Muscle of arm (tissue), 12 donors: ENCODE measurements around the gene GRIK4. TPM values are rescaled to one million over a fixed set of nuclear protein-coding genes. Genes with fewer than 3 reads are reported as not detected.

Experiments used
- DNase-seq: peaks from one replicate; pipeline ENCODE4 v3.0.0-alpha.2; 2013
- polyA plus RNA-seq, 12 donors: library from polyadenylated mRNA; unstranded; fragments of 120-200 nt; gene quantifications; one replicate each; pipeline ENCODE4 v1.2.1, GENCODE V29; 2013; ENCODE audit not compliant: insufficient read length in 12 of 12

GRIK4 gene
- polyA plus RNA-seq, 12 donors: 0.21 to 2.0 (median 0.42) TPM; not detected in 2

DNA sequence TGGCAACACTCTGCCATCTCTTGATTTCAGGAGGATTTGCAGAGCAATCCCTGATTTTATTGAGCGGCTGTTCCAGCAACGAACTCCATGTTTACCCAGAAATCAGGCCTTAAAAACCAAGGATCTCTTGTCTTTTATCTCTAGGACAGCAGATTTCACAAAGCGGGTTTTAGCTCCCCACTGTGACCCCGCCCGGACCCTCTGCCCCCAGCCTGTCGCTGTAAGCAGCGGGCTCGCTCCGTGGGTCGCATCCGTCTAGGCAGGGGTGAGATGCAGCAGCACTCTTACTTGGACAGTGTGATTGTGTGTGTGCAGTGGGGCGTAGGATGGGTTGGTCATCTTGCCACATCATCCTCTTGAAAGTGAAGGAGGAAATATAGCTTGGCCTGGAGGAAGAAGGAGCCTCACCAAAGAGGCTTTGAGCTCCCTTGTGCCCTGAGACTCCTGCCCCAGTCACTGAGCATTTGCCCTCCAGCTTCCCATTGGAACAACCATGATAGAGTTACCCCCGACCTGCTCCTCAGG is 323.2 kb downstream of the GRIK4 start:
- no peak for DNase-seq

DNA sequence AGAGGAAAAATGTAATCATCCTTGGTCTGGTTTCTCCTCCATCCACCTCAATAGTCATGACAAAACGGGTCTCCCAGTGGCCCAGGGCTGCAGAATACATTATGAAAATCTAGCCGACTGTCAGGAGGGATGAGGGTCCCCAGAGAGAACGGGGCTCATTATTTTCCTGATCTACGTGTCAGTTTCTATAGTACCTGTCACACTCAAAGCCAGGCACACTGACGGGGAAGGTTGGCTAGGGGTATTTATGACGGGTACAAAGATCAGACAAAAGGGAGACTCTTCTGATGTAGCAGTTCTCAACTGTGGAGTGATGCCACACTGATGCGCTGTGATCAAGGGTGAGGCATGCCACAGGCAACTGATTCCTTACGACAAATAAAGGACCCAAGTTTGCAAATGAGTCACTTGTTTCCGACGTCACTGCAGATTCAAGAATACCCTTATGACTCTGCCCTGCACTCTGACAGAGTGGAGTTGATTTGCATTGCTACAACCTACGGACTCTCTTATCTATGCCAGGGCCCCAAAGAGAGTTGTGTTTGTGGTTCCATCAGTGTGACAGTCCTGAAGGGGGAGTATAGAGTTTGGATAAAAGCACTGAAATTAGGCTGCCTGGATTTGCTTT is 324.2 kb downstream of the GRIK4 start:
- no peak for DNase-seq

DNA sequence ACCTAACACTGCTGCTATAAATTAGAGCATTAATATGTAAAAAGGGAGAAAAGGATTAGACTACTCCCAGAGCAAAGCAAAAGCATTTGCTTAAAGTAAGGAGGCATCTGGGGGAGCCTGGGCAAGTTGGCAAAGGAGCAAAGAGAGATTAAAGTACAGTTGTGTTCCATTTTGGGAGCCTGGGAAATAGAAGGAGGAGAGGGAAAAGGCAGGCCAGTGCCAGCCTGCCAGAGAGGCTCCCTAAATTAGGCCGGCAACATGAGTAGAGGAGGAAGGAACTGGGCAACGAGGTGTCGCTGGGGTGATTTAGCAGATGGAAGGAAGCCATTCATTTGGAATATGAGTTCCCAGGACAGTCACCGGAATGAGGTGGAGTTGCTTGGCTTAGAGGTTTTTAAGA is 326.1 kb downstream of the GRIK4 start:
- DNase-seq: no peak

DNA sequence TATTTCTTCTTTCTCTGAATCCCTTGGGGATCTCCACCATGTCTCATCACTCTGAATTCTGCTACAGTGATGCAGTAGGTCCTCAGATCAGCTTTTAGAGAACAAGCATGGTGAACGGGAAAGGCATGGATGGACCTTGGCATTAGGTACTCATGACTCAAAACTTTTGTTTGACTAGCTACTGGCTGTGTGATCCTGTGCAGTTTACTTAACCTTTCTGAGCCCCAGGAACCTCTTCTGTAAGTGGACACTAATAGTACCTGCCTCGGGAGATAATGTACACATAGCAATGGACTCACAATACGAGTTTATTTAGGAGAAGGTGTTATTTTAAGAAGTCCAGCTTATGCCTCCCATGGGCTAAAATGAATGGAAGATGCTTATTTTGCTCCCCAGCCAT is 327.7 kb downstream of the GRIK4 start:
- DNase-seq: no peak

DNA sequence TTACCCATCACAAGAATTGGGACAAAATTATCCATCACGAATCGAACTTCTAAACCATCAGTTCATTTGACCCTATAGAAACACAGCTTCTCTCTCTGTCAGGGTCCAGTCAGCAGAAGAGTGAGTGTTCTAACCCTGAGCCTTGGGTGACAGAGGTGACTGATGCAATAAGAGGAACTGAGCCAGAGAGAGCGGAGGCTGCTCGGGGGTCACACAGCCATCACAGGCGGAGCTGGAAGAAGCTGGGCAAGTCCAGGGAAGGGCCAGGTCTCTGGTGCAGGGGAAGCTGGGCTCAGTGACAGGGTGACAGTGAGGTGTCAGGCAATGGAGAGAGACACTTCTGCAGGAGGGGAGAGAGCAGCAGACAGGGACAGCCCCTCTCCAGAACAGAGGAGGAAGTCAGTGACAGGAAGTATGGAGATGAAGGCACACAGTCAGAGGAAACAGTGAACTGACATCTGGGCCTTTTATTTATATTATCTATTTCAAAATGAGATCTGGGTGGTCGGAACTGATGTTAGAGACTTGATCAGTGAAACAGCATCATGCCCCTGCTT is 328.4 kb downstream of the GRIK4 start:
- DNase-seq: no peak

DNA sequence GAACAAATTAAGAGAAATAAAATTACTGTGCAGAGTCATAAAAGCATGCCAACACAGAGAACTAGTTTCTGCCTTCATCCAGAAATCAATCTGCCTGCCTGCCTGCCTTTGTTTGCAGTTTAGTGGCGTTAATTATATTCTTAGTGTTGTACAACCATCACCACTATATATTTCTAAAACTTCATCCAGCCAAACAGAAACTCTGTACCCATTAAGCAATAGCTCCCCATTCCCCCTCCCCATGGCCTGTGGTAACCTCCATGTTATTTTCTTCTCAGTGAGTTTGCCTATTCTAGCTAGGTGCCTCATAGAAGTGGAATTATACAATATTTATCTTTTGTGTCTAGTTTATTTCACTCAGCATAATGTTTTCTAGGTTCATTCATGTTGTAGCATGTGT is 329.1 kb downstream of the GRIK4 start:
- DNase-seq: no peak

DNA sequence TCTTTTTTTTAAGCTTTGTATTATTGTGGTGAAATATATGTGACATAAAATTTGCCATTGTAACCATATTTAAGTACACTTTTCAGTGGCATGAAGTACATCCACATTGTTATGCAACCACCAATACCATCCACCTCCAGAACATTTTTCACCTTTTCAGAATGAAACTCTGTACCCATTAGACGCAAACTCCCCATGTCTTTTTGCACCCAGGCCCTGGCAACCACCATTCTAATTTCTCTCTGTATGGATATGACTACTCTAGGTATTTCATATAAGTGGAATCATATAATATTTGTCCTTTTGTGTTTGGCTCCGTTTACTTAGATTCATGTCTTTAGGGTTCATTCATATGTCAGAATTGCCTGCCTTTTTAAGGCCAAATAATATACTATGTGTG is 329.5 kb downstream of the GRIK4 start:
- DNase-seq: no peak

DNA sequence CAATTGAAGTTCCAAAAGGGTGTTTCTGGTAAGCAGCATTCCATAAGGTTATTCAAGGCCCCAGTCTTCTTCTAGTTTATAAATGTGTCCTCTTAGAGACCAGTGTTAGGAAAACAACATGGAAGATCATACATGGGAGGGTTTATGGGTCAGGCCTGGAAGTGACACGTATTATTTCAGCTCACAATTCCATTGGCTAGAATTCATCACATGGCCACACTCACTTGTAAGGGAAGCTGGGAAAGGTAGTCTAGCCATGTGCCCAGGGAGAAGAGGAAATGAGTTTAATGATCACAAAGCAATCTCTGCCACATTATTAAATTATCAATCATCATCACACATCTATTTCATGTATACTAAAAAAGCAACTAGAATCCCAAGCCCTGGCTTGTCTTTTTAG is 330.6 kb downstream of the GRIK4 start:
- no peak for DNase-seq

DNA sequence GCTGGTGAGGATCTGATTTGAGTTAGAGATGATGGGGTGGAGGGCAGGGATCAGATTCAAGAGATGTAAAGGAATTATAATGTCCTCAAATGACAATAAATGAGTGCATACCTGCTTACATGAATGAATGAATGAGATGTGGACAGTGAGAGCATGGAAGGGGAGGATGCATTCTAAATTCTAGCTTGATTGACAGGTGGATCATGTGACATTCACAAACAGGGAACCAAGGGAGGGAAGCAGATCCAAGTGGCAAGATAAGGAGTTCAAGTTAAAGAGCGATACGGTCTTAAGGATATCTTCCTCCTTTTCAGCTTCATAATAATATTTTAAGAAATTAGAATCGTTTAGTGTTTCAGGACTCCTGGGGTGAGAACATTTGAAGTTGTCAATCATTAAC is 341.9 kb downstream of the GRIK4 start:
- DNase-seq: no peak

DNA sequence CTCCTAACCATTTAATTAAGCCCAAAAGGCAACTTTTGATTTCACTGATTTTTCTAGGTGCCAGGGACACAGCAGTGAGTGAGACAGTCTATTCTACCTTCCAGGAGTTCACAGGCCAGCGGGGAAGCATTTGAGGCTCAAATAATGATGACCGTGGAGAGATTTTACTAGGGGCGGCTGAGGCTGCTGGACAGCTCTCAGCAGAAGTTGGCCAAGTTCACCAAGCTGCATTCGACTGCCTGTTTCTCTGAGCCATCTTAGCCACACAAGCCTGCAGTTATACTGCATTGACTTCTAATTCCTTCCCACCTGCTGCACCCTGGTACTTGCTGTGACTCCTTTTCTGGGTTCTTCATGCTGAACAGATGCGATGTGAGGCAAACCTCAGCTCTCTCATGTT is 343.4 kb downstream of the GRIK4 start:
- no peak for DNase-seq

DNA sequence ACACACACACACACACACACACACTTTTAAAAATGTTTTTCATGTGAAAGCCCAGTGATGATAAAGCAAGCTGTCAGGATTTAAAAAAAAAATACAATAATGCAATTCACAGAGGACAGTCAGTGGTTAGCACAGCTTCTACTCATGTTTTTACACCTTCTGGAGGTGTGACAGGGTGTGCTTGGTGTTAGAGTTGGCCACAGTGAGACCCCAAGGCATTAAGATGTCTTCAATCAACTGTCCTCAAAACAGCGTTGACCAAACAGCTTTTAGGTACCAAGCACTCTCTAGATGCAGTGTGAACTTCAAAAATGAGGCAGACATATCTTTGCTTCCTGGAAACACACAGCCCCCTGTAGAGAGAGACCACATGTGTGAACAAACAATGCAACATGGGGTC is 346.0 kb downstream of the GRIK4 start:
- no peak for DNase-seq

DNA sequence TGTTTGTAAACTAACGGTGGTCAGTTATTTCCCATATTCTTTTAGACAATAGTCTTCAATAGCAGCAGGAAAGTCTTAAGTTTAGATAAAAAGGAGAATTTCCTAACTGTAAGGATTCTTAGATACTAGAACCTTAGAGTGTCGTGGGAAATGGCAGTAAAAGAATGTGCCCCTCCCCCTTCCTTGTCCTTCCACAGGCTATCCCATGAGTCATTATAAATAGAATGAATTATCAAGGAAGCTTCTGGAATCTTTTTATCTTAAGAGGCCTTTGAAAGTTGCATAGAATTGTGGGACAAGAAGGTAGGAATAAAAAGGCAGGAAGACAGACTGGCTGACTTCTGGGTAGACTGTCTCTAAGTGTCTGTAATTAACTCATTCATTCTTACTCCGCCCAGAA is 347.2 kb downstream of the GRIK4 start:
- DNase-seq: no peak

DNA sequence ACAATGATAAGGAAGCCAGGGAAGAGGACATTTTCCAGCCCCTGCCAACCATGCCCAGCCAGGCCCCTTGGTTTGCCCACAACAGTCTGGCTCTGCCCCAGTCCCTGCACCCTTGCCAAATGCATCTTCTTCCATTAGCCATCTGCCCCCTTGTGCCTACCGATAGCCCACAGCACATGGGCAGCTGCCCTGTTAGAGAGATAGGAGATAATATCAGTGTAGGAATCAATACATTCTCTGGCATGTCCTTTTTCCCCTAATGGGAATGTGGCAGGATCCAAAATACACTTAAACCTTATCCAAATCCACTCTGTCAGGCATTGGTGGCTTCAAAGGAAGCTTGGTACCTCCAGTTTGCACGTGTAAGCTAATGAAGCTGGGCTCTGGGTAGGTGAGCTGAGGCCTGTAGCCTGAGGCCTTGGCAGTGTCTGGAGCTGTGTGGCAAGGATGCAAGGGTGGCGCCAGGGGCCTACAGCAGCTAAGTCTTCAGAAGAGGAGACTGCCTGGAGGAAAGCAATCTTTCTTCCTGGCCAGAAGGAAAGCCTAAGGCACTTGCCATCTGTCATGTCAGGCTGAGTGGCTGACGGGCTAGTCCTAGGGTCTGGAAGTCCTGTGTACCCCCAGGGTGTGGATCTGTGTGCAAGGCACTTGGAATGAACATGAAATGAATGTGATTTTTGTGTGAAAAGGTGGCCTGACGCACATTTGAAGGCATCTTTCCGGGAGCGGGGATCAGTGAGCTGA is 348.2 kb downstream of the GRIK4 start:
- DNase-seq: no peak

DNA sequence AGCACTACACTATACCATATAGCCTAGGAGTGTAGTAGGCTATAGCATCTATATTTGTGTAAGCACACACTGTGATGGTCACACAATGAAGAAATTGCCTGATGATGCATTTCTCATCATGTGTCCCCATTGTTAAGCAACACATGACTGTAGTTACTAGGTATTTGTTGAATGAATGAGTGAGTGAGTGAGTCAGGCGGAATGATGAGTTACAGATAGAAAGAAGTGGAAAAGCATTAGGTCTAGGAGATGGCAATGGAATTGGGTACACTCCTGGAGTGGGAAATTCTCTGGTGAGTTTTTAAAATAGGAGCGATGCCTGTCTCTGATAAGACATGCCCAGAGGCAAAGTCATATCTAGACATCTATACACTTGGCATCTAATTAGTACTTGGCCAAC is 351.8 kb downstream of the GRIK4 start:
- DNase-seq: no peak

DNA sequence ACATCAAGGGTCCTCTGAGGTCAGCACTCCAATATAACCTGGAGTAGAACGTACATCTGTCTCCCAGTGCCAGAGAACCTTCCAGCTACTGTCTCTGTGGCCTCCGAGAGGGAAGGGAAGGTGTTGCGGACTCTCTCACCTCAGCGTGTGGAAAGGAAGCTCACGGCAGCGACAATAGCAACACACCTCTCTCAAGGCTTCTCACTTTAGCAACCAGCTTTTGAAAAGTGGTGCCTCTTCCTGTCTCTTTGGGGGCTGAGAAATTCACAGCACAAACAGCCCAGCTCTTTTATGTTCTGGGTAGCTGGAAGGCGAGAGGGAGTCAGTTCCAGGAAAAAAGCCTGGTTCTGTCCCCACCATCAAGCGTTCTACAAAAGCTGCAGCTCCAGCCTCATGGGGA is 355.5 kb downstream of the GRIK4 start:
- DNase-seq: no peak

DNA sequence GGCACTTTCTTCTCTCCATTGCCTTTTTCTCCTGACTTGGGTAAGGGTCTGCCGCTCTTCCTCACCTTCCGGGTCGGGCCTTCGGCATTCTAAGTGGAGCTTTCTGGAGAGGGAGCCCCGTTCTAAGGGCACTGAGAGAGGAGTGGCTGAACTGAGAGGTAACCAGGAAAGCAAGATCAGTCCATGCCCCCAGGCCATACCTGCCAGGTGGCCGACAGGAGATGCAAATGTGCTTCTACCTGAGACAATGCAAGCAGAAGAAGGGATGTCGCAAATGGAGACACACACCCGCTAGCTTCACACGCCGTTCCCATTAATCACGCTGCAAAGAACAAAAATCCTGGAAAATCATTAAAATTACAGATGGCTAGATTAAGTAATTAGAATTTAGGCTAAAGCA is 356.0 kb downstream of the GRIK4 start:
- DNase-seq: no peak

DNA sequence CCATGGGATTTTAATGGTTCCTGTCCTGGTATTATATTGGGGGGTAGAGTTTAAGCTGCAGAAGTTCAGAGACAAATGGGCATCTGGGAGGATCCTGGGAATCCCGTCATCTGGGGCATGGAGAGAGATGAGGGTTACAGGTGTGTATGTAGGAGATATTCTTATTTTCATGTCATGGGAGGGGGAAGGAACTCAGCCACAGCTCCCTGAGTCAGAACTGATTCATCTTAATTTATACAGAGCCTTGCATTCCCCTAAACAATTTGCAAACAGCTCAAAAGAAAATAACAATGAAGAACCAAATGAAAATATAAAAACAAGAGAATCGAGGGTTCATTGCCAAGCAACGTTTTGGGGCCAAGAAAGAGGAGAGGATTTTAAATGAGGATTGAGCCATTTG is 356.4 kb downstream of the GRIK4 start:
- no peak for DNase-seq

DNA sequence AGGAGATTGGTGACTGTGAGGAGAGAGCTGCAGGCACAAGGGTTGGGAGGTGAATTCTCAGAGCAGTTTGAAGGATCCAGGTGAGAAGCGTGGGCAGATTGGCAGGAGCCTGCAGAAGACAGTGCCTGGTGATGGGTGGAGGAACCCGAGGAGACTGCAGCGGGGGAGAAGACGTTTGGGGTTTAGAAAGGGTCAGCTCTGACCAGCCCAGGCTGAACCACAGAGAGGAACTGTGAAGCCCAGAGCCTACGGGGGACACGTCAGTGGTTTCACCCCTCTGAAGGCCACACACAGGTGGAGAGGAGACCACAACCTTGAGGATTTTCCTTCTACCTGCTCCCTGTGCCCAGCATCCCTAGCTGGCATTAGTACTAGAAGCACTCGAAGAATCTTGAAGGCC is 357.5 kb downstream of the GRIK4 start:
- DNase-seq: no peak

DNA sequence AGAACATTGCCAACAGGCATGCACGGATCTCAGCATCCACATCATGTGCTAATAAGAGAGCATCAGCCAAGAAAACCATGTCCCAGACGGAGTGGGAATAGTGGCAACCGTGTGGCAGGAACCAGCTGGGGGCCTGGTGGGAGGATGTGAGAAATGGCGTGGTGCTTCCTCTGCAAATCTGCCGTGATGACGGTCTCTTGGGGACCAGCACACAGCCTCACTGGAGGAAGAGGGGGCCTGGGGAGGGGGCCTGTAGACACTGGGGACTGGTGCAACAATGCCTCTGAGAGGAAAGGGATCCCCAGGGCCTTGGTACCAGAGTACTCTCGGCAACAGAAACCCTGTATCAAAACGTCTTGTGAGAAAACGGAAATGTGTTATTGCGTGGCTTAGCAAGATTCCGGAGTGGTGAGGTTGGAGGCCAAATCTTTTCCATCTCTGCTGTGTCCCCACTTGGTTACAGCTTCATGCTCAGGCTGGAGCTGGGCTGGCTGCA is 358.0 kb downstream of the GRIK4 start:
- DNase-seq: no peak

DNA sequence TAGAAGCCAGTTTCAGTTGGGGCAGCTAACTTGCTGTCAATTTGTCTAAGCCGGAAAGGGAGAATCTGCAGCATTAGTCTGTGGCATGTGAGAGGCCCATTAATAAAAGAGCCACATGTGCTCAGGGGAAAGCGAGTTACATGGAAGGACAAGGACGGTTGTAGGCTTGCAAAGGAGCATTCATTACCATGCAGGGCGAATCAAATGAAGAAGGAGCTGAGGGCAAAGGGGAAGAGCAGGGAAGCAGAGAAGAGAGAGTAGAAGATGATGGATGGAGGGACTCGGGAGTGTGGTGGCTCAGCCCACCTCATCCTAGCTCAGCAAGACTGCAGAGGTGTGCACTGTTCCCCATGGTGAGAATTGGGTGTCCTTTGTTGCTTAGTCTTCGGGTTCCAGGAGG is 359.6 kb downstream of the GRIK4 start:
- no peak for DNase-seq

DNA sequence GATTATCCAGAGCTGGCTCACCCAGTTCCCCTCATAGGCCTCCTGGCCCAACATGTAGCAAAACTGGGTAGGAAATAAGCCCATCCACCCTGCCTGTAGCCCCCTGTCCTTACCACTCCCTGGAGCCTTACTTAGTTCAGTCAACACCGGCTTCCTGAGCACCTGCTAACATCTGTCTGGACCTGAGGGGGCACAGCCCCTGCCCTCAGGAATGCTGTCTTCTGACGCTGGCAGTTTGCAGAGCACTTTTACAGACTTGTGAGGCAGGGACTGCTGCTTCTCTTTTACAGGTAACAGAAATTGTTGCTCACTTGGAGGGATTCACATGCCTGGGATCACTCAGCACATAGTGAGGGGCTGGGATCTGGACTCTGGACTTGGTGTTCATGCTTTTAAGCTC is 360.4 kb downstream of the GRIK4 start:
- no peak for DNase-seq

DNA sequence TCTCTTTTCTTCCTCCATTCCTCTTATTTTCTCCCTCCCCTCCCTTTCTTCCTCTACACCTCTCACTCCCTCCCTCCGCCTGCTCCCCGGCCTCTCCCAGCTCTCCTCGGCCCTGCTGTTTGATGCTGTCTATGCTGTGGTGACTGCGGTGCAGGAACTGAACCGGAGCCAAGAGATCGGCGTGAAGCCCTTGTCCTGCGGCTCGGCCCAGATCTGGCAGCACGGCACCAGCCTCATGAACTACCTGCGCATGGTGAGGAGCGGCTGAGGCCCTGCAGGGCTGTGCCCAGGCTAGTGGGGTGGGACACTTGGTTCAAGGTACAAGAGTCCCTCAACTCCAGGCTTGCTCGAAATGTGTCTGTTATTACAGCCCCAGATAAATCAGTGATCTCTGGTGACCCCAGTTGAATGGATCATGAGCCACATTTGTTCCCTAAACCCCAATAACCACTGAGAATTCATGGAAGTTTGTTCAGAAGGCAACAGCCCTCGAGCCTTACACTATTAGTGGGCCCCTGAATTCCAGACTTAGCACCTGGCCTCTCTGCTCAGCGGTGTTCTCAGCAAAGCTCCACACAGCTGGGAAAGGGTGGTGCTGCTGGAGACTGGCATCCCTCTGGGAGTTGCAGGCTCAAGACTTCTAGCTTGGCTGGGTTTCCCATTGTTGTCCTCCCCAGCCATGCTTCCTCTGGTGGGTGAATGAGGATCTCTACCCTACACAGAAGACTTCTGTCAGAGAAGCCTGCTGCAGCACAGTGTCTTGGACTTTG is 362.6 kb downstream of the GRIK4 start:
- no peak for DNase-seq
